Ramos (cell line): ENCODE results near the gene ITGBL1.

ENCODE experiments used
- in situ Hi-C: fragments of 300-500 bp; cut with MboI; formaldehyde crosslinking; loops from one replicate; pipeline ENCODE4 v1.14.3; 2022; ENCODE audit warnings: low sequenced_read_pairs; ENCODE audit not compliant: unreplicated experiment

ITGBL1 gene

GRCh38 chr13:101452519-101453485, at the start of gene ITGBL1:
Gene ITGBL1, plus strand, starts transcription at chr13:101452675. Its CDS starts 159 bp downstream, at chr13:101452834.
- in situ Hi-C loops = no loop called here

GRCh38 chr13:101406791-101407190, 45.7 kb upstream of the ITGBL1 start:
- in situ Hi-C loops = no loop called here

GRCh38 chr13:101408154-101408553, 44.3 kb upstream of the ITGBL1 start:
- in situ Hi-C loops = no loop called here

GRCh38 chr13:101408992-101409656, 43.4 kb upstream of the ITGBL1 start:
- in situ Hi-C loops = no loop called here

GRCh38 chr13:101412076-101412475, 40.4 kb upstream of the ITGBL1 start:
- in situ Hi-C loops = no loop called here

- in situ Hi-C loops = no loop called here
Observed at GRCh38 chr13:101415358-101416174, 36.9 kb upstream of the ITGBL1 start.

GRCh38 chr13:101416181-101417042, 36.1 kb upstream of the ITGBL1 start, which contains the start of gene NALCN:
Gene NALCN, minus strand, starts transcription at chr13:101416508. Its CDS starts 17,382 bp downstream, at chr13:101399126.
- in situ Hi-C loops = no loop called here

GRCh38 chr13:101417043-101417406, 35.5 kb upstream of the ITGBL1 start:
- in situ Hi-C loops = no loop called here

- in situ Hi-C loops = no loop called here
Observed at GRCh38 chr13:101417501-101417900, 35.0 kb upstream of the ITGBL1 start.

- in situ Hi-C loops = no loop called here
Observed at GRCh38 chr13:101423872-101424271, 28.6 kb upstream of the ITGBL1 start.

GRCh38 chr13:101424381-101425155, 27.9 kb upstream of the ITGBL1 start:
- in situ Hi-C loops = no loop called here

- in situ Hi-C loops = no loop called here
Observed at GRCh38 chr13:101425156-101425471, 27.4 kb upstream of the ITGBL1 start.

- in situ Hi-C loops = no loop called here
Observed at GRCh38 chr13:101425623-101426022, 26.9 kb upstream of the ITGBL1 start.

- in situ Hi-C loops = no loop called here
Observed at GRCh38 chr13:101429733-101430132, 22.7 kb upstream of the ITGBL1 start.

- in situ Hi-C loops = no loop called here
Observed at GRCh38 chr13:101433895-101434294, 18.6 kb upstream of the ITGBL1 start.

- in situ Hi-C loops = no loop called here
Observed at GRCh38 chr13:101434486-101434885, 18.0 kb upstream of the ITGBL1 start.

- in situ Hi-C loops = no loop called here
Observed at GRCh38 chr13:101447852-101448251, 4.6 kb upstream of the ITGBL1 start.

- in situ Hi-C loops = no loop called here
Observed at GRCh38 chr13:101449790-101450748, 2.4 kb upstream of the ITGBL1 start.
